GM21825 (cell line): ENCODE data around the gene LSAMP.

ENCODE experiments used
- ATAC-seq: cut with Tn5 transposase; IDR thresholded peaks from one replicate; pipeline ENCODE4 v1.9.1; 2021; ENCODE audit warnings: mild to moderate bottlenecking, moderate library complexity; ENCODE audit not compliant: unreplicated experiment

LSAMP gene

GRCh38 chr3:116059421-116060096 is 385.7 kb downstream of the LSAMP start:
- ATAC-seq: no peak

GRCh38 chr3:116058844-116059243 is 386.4 kb downstream of the LSAMP start:
- ATAC-seq: no peak

- no peak for ATAC-seq
Measured at GRCh38 chr3:116057400-116058006, 387.8 kb downstream of the LSAMP start.

GRCh38 chr3:116056280-116056679 is 389.0 kb downstream of the LSAMP start:
- peak; percentile 91 for ATAC-seq

GRCh38 chr3:116053017-116053416 is 392.3 kb downstream of the LSAMP start:
- ATAC-seq: no peak

GRCh38 chr3:116052602-116053001 is 392.7 kb downstream of the LSAMP start:
- no peak for ATAC-seq

- no peak for ATAC-seq
Measured at GRCh38 chr3:116051586-116051985, 393.7 kb downstream of the LSAMP start.

GRCh38 chr3:116051040-116051439 is 394.2 kb downstream of the LSAMP start:
- ATAC-seq: no peak

GRCh38 chr3:116050311-116050915 is 394.9 kb downstream of the LSAMP start:
- no peak for ATAC-seq

- ATAC-seq: no peak
Measured at GRCh38 chr3:116048991-116049390, 396.3 kb downstream of the LSAMP start.

GRCh38 chr3:116046350-116046749 is 398.9 kb downstream of the LSAMP start:
- no peak for ATAC-seq

- no peak for ATAC-seq
Measured at GRCh38 chr3:116045314-116045713, 400.0 kb downstream of the LSAMP start.

GRCh38 chr3:116040152-116040551 is 405.1 kb downstream of the LSAMP start:
- ATAC-seq: no peak

GRCh38 chr3:116039651-116039985 is 405.7 kb downstream of the LSAMP start:
- no peak for ATAC-seq

- no peak for ATAC-seq
Measured at GRCh38 chr3:116038968-116039650, 406.2 kb downstream of the LSAMP start.

GRCh38 chr3:116037954-116038911 is 407.1 kb downstream of the LSAMP start:
- ATAC-seq: peak; percentile 99

GRCh38 chr3:116035429-116035828 is 409.9 kb downstream of the LSAMP start:
- no peak for ATAC-seq

- no peak for ATAC-seq
Measured at GRCh38 chr3:116034794-116035193, 410.5 kb downstream of the LSAMP start.

GRCh38 chr3:116034086-116034485 is 411.2 kb downstream of the LSAMP start:
- no peak for ATAC-seq

- ATAC-seq: no peak
Measured at GRCh38 chr3:116033516-116033915, 411.8 kb downstream of the LSAMP start.

GRCh38 chr3:116032176-116032575 is 413.1 kb downstream of the LSAMP start:
- no peak for ATAC-seq
